Measurements from ENCODE around the gene RGS19.

Gene RGS19

GRCh38 chr20:64065974-64066343 lies 13.4 kb downstream of the RGS19 start:
- no peak overlapping the region for H3K4me2 ChIP-seq (ENCODE audit: insufficient read depth, low read length, poor library complexity, severe bottlenecking)
- H2BK5ac ChIP-seq (ENCODE audit: low read length): no peak overlapping the region
- no peaks in the 10 kb centered on the region for H3K27me3 ChIP-seq (ENCODE audit: control insufficient read depth in 3 of 3, insufficient read depth in 3 of 3, low read depth in 1 of 3, low read length in 3 of 3)
- no peak overlapping the region for H4K8ac ChIP-seq (ENCODE audit: low read depth, low read length)
- no peak overlapping the region for H2AFZ ChIP-seq (ENCODE audit: low read length)
- no peak overlapping the region for H3K27ac ChIP-seq (replicated peaks; ENCODE audit: low read length)
- H2BK120ac ChIP-seq (ENCODE audit: low read depth, low read length): no peak overlapping the region
- peak overlapping the region; percentile 10 for H2AK5ac ChIP-seq (ENCODE audit: low read depth, low read length)
- no peak overlapping the region for H3K4ac ChIP-seq (ENCODE audit: low read length)
- peaks cover 17 to 22% of the 10 kb centered on the region in 2 donors for H3K4me1 ChIP-seq (ENCODE audit: control insufficient read depth in 2 of 2, insufficient read depth in 1 of 2, low read depth in 1 of 2, low read length in 2 of 2)
- no peak overlapping the region for H2BK12ac ChIP-seq (ENCODE audit: low read length)
- peak overlapping the region; percentile 34 for H3K23ac ChIP-seq (ENCODE audit: low read depth, low read length, poor library complexity)
- peaks cover 9% of the 10 kb centered on the region for H3K79me1 ChIP-seq (ENCODE audit: low read depth, low read length)
- peaks cover 6 to 9% of the 10 kb centered on the region in 2 donors for H3K36me3 ChIP-seq (replicated peaks in 1 of 2; ENCODE audit: control insufficient read depth in 2 of 2, insufficient read depth in 2 of 2, low read length in 2 of 2)
- no peak overlapping the region for H3K18ac ChIP-seq (ENCODE audit: low read length)
- no peak overlapping the region for H3K9ac ChIP-seq (ENCODE audit: low read depth, low read length, poor library complexity)
- no CpG with 5 or more reads among the region's 5 CpGs for WGBS, 2 donors (ENCODE audit: extremely low coverage in 2 of 2, insufficient read length in 2 of 2, insufficient replicate concordance in 1 of 2)
- no peak overlapping the region for H2BK15ac ChIP-seq (ENCODE audit: low read length)
- no peak overlapping the region for H4K91ac ChIP-seq (ENCODE audit: low read depth, low read length, poor library complexity)
- no peak overlapping the region for H3K14ac ChIP-seq (ENCODE audit: low read length)
- no peak overlapping the region for H3K4me3 ChIP-seq (ENCODE audit: low read length in 2 of 2)
- no peaks in the 10 kb centered on the region for H3K9me3 ChIP-seq (replicated peaks in 1 of 2; ENCODE audit: control insufficient read depth in 2 of 2, insufficient read depth in 1 of 2, low read depth in 1 of 2, low read length in 2 of 2)
- DNase-seq (ENCODE audit: low spot score): no peak

DNA sequence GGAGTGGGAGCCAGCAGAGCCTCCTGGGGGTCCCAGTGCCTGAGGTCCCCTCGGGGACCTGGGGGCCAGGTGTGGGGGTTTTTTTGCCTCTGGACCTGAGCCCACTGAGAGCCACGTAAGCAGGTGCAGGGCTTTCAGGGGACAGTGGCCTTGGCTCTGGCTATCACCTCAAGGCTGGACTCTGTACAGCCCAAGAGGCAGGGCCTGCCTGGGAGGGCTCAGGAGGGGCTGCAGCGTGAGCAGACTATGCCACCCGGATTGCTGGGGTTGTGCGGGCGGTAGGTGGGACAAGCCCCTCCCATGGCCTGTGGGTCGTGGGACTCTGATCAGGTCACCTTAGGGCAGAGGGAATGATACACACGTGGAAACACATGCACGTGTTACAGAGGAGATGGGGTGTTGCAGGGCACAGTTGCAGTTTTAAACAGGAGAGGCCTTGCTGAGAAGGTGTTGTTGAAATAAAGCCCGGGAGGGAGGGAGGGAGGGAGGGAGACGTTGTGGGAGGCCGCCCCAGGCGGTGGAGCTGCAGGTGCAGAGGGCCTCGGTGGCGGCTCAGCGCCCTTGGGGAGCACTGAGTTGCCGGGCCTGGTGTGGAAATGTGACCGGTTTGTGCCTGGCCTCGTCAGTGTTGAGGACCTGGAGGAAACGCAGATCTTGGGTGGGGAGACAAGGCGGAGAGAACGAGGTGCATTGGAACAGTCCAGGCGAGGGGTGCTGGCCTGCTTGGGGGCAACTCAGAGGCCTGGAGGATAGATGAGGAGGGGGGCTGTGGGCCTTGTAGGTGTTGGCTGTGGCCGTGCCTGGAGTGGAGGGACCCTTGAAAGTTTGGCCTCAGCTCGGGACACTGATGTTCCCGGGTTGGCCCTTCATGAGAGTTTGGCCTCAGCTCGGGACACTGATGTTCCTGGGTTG lies 14.0 kb downstream of the RGS19 start:
- no peak overlapping the region for H3K4me3 ChIP-seq (ENCODE audit: low read length in 2 of 2)
- no CpG with 5 or more reads among the region's 27 CpGs for WGBS, 2 donors (ENCODE audit: extremely low coverage in 2 of 2, insufficient read length in 2 of 2, insufficient replicate concordance in 1 of 2)
- DNase-seq (ENCODE audit: low spot score): no peak

GRCh38 chr20:64064145-64064698 lies 15.1 kb downstream of the RGS19 start:
- no peak overlapping the region for H2BK12ac ChIP-seq (ENCODE audit: low read length)
- no peak overlapping the region for H3K27ac ChIP-seq (replicated peaks; ENCODE audit: low read length)
- no peak overlapping the region for H3K9ac ChIP-seq (ENCODE audit: low read depth, low read length, poor library complexity)
- no peak overlapping the region for H3K4ac ChIP-seq (ENCODE audit: low read length)
- H3K27me3 ChIP-seq (ENCODE audit: control insufficient read depth in 3 of 3, insufficient read depth in 3 of 3, low read depth in 1 of 3, low read length in 3 of 3): no peaks in the 10 kb centered on the region
- no peak overlapping the region for H3K18ac ChIP-seq (ENCODE audit: low read length)
- H3K23ac ChIP-seq (ENCODE audit: low read depth, low read length, poor library complexity): no peak overlapping the region
- H3K4me2 ChIP-seq (ENCODE audit: insufficient read depth, low read length, poor library complexity, severe bottlenecking): peak overlapping the region; percentile 89
- peak overlapping the region; percentile 75 for H3K14ac ChIP-seq (ENCODE audit: low read length)
- no CpG with 5 or more reads among the region's 12 CpGs for WGBS, 2 donors (ENCODE audit: extremely low coverage in 2 of 2, insufficient read length in 2 of 2, insufficient replicate concordance in 1 of 2)
- H4K91ac ChIP-seq (ENCODE audit: low read depth, low read length, poor library complexity): no peak overlapping the region
- no peaks in the 10 kb centered on the region for H3K9me3 ChIP-seq (replicated peaks in 1 of 2; ENCODE audit: control insufficient read depth in 2 of 2, insufficient read depth in 1 of 2, low read depth in 1 of 2, low read length in 2 of 2)
- peaks cover 17 to 22% of the 10 kb centered on the region in 2 donors for H3K4me1 ChIP-seq (ENCODE audit: control insufficient read depth in 2 of 2, insufficient read depth in 1 of 2, low read depth in 1 of 2, low read length in 2 of 2)
- H2BK120ac ChIP-seq (ENCODE audit: low read depth, low read length): peak overlapping the region; percentile 31
- no peak overlapping the region for H2BK15ac ChIP-seq (ENCODE audit: low read length)
- H3K4me3 ChIP-seq (ENCODE audit: low read length in 2 of 2): peak overlapping the region in 1 of 2 donors; percentile 96
- peaks cover 2 to 3% of the 10 kb centered on the region in 2 donors for H3K36me3 ChIP-seq (replicated peaks in 1 of 2; ENCODE audit: control insufficient read depth in 2 of 2, insufficient read depth in 2 of 2, low read length in 2 of 2)
- H2BK5ac ChIP-seq (ENCODE audit: low read length): no peak overlapping the region
- H4K8ac ChIP-seq (ENCODE audit: low read depth, low read length): no peak overlapping the region
- DNase-seq (ENCODE audit: low spot score): no peak
- H2AFZ ChIP-seq (ENCODE audit: low read length): no peak overlapping the region
- H2AK5ac ChIP-seq (ENCODE audit: low read depth, low read length): peak overlapping the region; percentile 92
- H3K79me1 ChIP-seq (ENCODE audit: low read depth, low read length): peaks cover 9% of the 10 kb centered on the region

More for the DNA sequence above, 14.0 kb downstream of the RGS19 start:
- no peak overlapping the region for H3K14ac ChIP-seq (ENCODE audit: low read length)
- H4K91ac ChIP-seq (ENCODE audit: low read depth, low read length, poor library complexity): no peak overlapping the region
- H2BK15ac ChIP-seq (ENCODE audit: low read length): no peak overlapping the region
- peak overlapping the region; percentile 10 for H2AK5ac ChIP-seq (ENCODE audit: low read depth, low read length)
- peaks cover 5 to 6% of the 10 kb centered on the region in 2 donors for H3K36me3 ChIP-seq (replicated peaks in 1 of 2; ENCODE audit: control insufficient read depth in 2 of 2, insufficient read depth in 2 of 2, low read length in 2 of 2)
- H3K4me2 ChIP-seq (ENCODE audit: insufficient read depth, low read length, poor library complexity, severe bottlenecking): no peak overlapping the region
- H3K27me3 ChIP-seq (ENCODE audit: control insufficient read depth in 3 of 3, insufficient read depth in 3 of 3, low read depth in 1 of 3, low read length in 3 of 3): no peaks in the 10 kb centered on the region
- H3K23ac ChIP-seq (ENCODE audit: low read depth, low read length, poor library complexity): peak overlapping the region; percentile 34
- H3K4ac ChIP-seq (ENCODE audit: low read length): no peak overlapping the region
- H3K18ac ChIP-seq (ENCODE audit: low read length): no peak overlapping the region
- H3K9me3 ChIP-seq (replicated peaks in 1 of 2; ENCODE audit: control insufficient read depth in 2 of 2, insufficient read depth in 1 of 2, low read depth in 1 of 2, low read length in 2 of 2): no peaks in the 10 kb centered on the region
- H2BK5ac ChIP-seq (ENCODE audit: low read length): no peak overlapping the region
- peaks cover 9% of the 10 kb centered on the region for H3K79me1 ChIP-seq (ENCODE audit: low read depth, low read length)
- no peak overlapping the region for H3K27ac ChIP-seq (replicated peaks; ENCODE audit: low read length)
- H3K9ac ChIP-seq (ENCODE audit: low read depth, low read length, poor library complexity): no peak overlapping the region
- no peak overlapping the region for H4K8ac ChIP-seq (ENCODE audit: low read depth, low read length)
- H2BK120ac ChIP-seq (ENCODE audit: low read depth, low read length): no peak overlapping the region
- no peak overlapping the region for H2BK12ac ChIP-seq (ENCODE audit: low read length)
- peaks cover 17 to 22% of the 10 kb centered on the region in 2 donors for H3K4me1 ChIP-seq (ENCODE audit: control insufficient read depth in 2 of 2, insufficient read depth in 1 of 2, low read depth in 1 of 2, low read length in 2 of 2)
- no peak overlapping the region for H2AFZ ChIP-seq (ENCODE audit: low read length)
